MM.1S (cell line): ENCODE results near the gene CHD2.

Experiments
- DNase-seq: peaks from one replicate; pipeline ENCODE4 v3.0.0-alpha.2; 2015
- H2AFZ ChIP-seq: fragments of 300-600 bp; sonication (generic); 2 replicates; pipeline ENCODE4 v1.6.0; 2016; ENCODE audit warnings: antibody characterized with exemption, low read length
- H3F3A ChIP-seq: fragments of 300-600 bp; sonication (generic); 2 replicates; pipeline ENCODE4 v1.6.1; 2016; ENCODE audit warnings: mild to moderate bottlenecking, antibody characterized with exemption, low read length, moderate library complexity, mixed read lengths; ENCODE audit not compliant: insufficient read depth
- H3K27ac ChIP-seq: fragments of 300-600 bp; sonication (generic); 2 replicates; pipeline ENCODE4 v1.5.1; 2016; ENCODE audit warnings: mild to moderate bottlenecking, low read length
- H3K27me3 ChIP-seq: fragments of 300-600 bp; sonication (generic); replicated peaks from 2 replicates; pipeline ENCODE4 v1.6.0; 2016; ENCODE audit warnings: low read length; ENCODE audit not compliant: insufficient read depth
- H3K36me3 ChIP-seq: fragments of 300-600 bp; sonication (generic); replicated peaks from 2 replicates; pipeline ENCODE4 v1.6.1; 2016; ENCODE audit warnings: mild to moderate bottlenecking, low read length, mixed read lengths; ENCODE audit not compliant: insufficient read depth
- H3K4me1 ChIP-seq: fragments of 300-600 bp; sonication (generic); 2 replicates; pipeline ENCODE4 v1.6.1; 2016; ENCODE audit warnings: low read length, mixed read lengths
- H3K4me2 ChIP-seq: fragments of 300-600 bp; sonication (generic); 2 replicates; pipeline ENCODE4 v1.6.0; 2016; ENCODE audit warnings: low read depth, low read length
- H3K4me3 ChIP-seq: fragments of 300-600 bp; sonication (generic); 2 replicates; pipeline ENCODE4 v1.5.1; 2016; ENCODE audit warnings: low read length, mixed read lengths
- H3K79me2 ChIP-seq: fragments of 300-600 bp; sonication (generic); 2 replicates; pipeline ENCODE4 v1.6.1; 2016; ENCODE audit warnings: mixed run types, low read length, mixed read lengths
- H3K9ac ChIP-seq: fragments of 300-600 bp; sonication (generic); 2 replicates; pipeline ENCODE4 v1.6.1; 2016; ENCODE audit warnings: low read length, mixed read lengths
- H3K9me2 ChIP-seq: fragments of 300-600 bp; sonication (generic); replicated peaks from 2 replicates; pipeline ENCODE4 v1.6.1; 2016; ENCODE audit warnings: mild to moderate bottlenecking, low read length, mixed read lengths; ENCODE audit not compliant: insufficient read depth
- H3K9me3 ChIP-seq: fragments of 300-600 bp; sonication (generic); replicated peaks from 2 replicates; pipeline ENCODE4 v1.6.1; 2016; ENCODE audit warnings: mild to moderate bottlenecking, low read length, mixed read lengths; ENCODE audit not compliant: insufficient read depth
- H4K20me1 ChIP-seq: fragments of 300-600 bp; sonication (generic); 2 replicates; pipeline ENCODE4 v1.6.1; 2016; ENCODE audit warnings: mild to moderate bottlenecking, low read length, moderate library complexity, mixed read lengths; ENCODE audit not compliant: insufficient read depth
- CTCF ChIP-seq: fragments of 300-600 bp; sonication (generic); IDR thresholded peaks from 2 replicates; pipeline ENCODE4 v1.5.1; 2016; ENCODE audit warnings: antibody characterized with exemption, low read length, mixed read lengths
- EZH2 ChIP-seq: fragments of 300-600 bp; sonication (generic); optimal IDR thresholded peaks from 2 replicates; pipeline ENCODE3; 2017; ENCODE audit warnings: low read depth, mild to moderate bottlenecking, antibody characterized with exemption, low read length, mixed read lengths
- EZH2phosphoT487 ChIP-seq: fragments of 300-600 bp; sonication (generic); IDR thresholded peaks from 2 replicates; pipeline ENCODE4 v1.6.1; 2018; ENCODE audit warnings: antibody characterized with exemption, low read length

The CHD2 gene

GRCh38 chr15:92936138-92936537 lies 36.0 kb downstream of the CHD2 start:
- H3K4me1 ChIP-seq = no peaks in the 10 kb centered on the region
- no peaks in the 10 kb centered on the region for H3K9me2 ChIP-seq
- H3K4me3 ChIP-seq = no peak overlapping the region
- peaks cover 27% of the 10 kb centered on the region for H3K79me2 ChIP-seq
- no peak overlapping the region for H2AFZ ChIP-seq
- no peaks in the 10 kb centered on the region for H4K20me1 ChIP-seq
- no peak overlapping the region for H3K9ac ChIP-seq
- no peak overlapping the region for H3K27ac ChIP-seq
- no peaks in the 10 kb centered on the region for H3K27me3 ChIP-seq
- H3K36me3 ChIP-seq = 0 out of 2 replicates have a peak, but pooled peaks cover 3% of the 10 kb centered on the region
- TF ChIP-seq EZH2 = no peak
- no peak for TF ChIP-seq EZH2phosphoT487
- no peak for TF ChIP-seq CTCF
- no peaks in the 10 kb centered on the region for H3K9me3 ChIP-seq
- DNase-seq = no peak
- H3K4me2 ChIP-seq = no peak overlapping the region
- no peaks in the 10 kb centered on the region; the same call in none of the 2 replicates for H3F3A ChIP-seq

GRCh38 chr15:92936693-92937092 lies 36.6 kb downstream of the CHD2 start:
- no peaks in the 10 kb centered on the region for H3K27me3 ChIP-seq
- H3K4me2 ChIP-seq = no peak overlapping the region
- no peak overlapping the region for H3K9ac ChIP-seq
- no peaks in the 10 kb centered on the region; the same call in none of the 2 replicates for H3F3A ChIP-seq
- H3K9me2 ChIP-seq = no peaks in the 10 kb centered on the region
- H3K4me1 ChIP-seq = no peaks in the 10 kb centered on the region
- TF ChIP-seq CTCF = no peak
- DNase-seq = no peak
- no peaks in the 10 kb centered on the region for H3K9me3 ChIP-seq
- 0 out of 2 replicates have a peak, but pooled peaks cover 5% of the 10 kb centered on the region for H3K36me3 ChIP-seq
- H2AFZ ChIP-seq = no peak overlapping the region
- H3K4me3 ChIP-seq = no peak overlapping the region
- H4K20me1 ChIP-seq = no peaks in the 10 kb centered on the region
- peaks cover 29% of the 10 kb centered on the region for H3K79me2 ChIP-seq
- no peak overlapping the region for H3K27ac ChIP-seq

GRCh38 chr15:92937901-92938300 lies 37.8 kb downstream of the CHD2 start:
- no peak overlapping the region for H3K27ac ChIP-seq

More at GRCh38 chr15:92937901-92938300, 37.8 kb downstream of the CHD2 start:
- Histone ChIP-seq H3K4me3 (no peak overlapping the region), H3K79me2 (peaks cover 31% of the 10 kb centered on the region), H3F3A (no peaks in the 10 kb centered on the region; the same call in none of the 2 replicates), H3K4me1 (no peaks in the 10 kb centered on the region), H3K36me3 (peaks cover 17% of the 10 kb centered on the region; the same call in 1 of the 2 replicates), H3K9ac (no peak overlapping the region), H4K20me1 (no peaks in the 10 kb centered on the region), H2AFZ (no peak overlapping the region), H3K9me3 (no peaks in the 10 kb centered on the region), H3K9me2 (no peaks in the 10 kb centered on the region), H3K4me2 (no peak overlapping the region), H3K27me3 (no peaks in the 10 kb centered on the region)
- DNase-seq = no peak
- no peak for TF ChIP-seq EZH2
- TF ChIP-seq CTCF = no peak
- TF ChIP-seq EZH2phosphoT487 = no peak
